HepG2 (cell line): Measurements from ENCODE around the gene ARHGAP26. TPM values are rescaled to one million over a fixed set of nuclear protein-coding genes. Genes with fewer than 3 reads are reported as not detected.

Experiments
- SIX1 ChIP-seq: sonication (generic); formaldehyde crosslinking; IDR thresholded peaks from 2 replicates; pipeline ENCODE4 v1.4.0; 2020; ENCODE audit warnings: missing genetic modification reagents, borderline replicate concordance
- TCF7L2 ChIP-seq: IDR thresholded peaks from 2 replicates; pipeline ENCODE4 v1.6.1; 2011; ENCODE audit warnings: mild to moderate bottlenecking, low read depth, low read length, moderate library complexity
- ZNF720 ChIP-seq: sonication (generic); formaldehyde crosslinking; IDR thresholded peaks from 2 replicates; pipeline ENCODE4 v1.4.0; 2020; ENCODE audit warnings: missing genetic modification reagents
- polyA plus RNA-seq, 8 experiments: library from polyadenylated mRNA; depleted of rRNA in 3 of 8; stranded (reverse) in 7 of 8; unstranded in 1 of 8; fragments of >200 nt; fragmentation: Illumina TruSeq in 4 of 8; extraction: Trizol in 4 of 8; gene quantifications; 2 replicates each; pipeline versions ENCODE4 v1.2.1 to v1.2.3, GENCODE V29; 2011 to 2016; ENCODE audit warnings: low read depth in 4 of 8, missing spikeins in 1 of 8, mixed read lengths in 1 of 8; ENCODE audit not compliant: insufficient read depth in 1 of 8
- total RNA-seq, 5 experiments: library from RNA; depleted of rRNA; stranded (reverse); fragments of >200 nt; fragmentation: Illumina TruSeq; extraction: Trizol; gene quantifications; 2 replicates each; pipeline ENCODE4 v1.2.3, GENCODE V29; 2016; ENCODE audit warnings: low read depth in 1 of 5
- TF ChIP-seq, protein P1 (sequence below): IDR thresholded peaks from 2 replicates; pipeline ENCODE4 v1.6.1; 2016; ENCODE audit warnings: low read depth, missing genetic modification reagents, missing compliant biosample characterization
- TF ChIP-seq, protein P2 (sequence below): sonication (generic); formaldehyde crosslinking; conservative IDR thresholded peaks from 2 replicates; pipeline ENCODE4 v1.8.0; 2022; ENCODE audit warnings: mild to moderate bottlenecking, moderate library complexity, missing genetic modification reagents

ARHGAP26 gene
- total and polyA plus RNA-seq, 2 of the 13 experiments (the other 11 are each of a cell fraction or from before 2014, with no cell fraction given) = 9.6 to 18.2 TPM

DNA sequence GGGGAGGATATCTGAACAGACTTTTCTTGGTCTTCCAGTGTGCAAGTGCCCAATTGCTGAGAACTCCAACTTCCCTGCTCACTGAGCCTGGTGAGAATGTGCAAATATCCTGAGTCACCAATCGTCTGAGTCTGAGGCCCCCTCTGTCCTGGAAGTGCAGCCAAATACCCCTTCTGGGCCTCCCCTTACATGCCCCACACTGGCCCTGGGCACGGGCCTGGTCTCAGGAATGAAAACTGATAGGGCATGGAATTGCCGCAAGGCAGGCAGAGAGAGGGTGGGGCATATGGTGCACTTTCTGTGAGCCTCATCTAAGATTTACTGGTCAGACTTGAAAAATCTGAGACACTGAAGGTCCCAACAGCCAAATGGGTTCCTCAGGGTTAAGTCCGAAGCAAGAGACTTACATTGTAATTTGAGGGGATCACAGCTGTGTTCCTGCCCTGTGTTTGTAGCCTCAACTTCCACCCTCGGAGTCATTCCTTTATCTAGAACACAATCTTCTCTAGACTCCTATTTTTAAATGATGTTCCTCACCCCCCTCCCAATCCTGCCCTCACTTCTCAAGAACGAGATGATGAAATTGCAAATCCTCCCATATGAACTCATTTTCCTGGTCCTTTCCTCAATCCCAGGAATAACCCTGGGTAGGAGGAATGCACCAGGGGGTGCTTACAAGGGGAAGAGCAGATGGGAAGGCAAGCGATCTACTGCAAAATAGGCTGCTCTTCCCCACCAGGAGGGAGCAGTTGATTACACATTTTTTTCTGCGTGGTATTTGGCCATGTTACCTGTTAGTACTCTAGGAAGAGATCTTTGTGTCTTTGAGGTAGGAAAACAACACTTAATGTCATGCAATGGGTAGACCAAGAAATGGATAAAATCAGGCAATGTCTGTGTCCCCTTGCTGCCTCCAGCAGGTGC lies 34.6 kb upstream of the ARHGAP26 start (continued):
- TF ChIP-seq, protein P1, sequence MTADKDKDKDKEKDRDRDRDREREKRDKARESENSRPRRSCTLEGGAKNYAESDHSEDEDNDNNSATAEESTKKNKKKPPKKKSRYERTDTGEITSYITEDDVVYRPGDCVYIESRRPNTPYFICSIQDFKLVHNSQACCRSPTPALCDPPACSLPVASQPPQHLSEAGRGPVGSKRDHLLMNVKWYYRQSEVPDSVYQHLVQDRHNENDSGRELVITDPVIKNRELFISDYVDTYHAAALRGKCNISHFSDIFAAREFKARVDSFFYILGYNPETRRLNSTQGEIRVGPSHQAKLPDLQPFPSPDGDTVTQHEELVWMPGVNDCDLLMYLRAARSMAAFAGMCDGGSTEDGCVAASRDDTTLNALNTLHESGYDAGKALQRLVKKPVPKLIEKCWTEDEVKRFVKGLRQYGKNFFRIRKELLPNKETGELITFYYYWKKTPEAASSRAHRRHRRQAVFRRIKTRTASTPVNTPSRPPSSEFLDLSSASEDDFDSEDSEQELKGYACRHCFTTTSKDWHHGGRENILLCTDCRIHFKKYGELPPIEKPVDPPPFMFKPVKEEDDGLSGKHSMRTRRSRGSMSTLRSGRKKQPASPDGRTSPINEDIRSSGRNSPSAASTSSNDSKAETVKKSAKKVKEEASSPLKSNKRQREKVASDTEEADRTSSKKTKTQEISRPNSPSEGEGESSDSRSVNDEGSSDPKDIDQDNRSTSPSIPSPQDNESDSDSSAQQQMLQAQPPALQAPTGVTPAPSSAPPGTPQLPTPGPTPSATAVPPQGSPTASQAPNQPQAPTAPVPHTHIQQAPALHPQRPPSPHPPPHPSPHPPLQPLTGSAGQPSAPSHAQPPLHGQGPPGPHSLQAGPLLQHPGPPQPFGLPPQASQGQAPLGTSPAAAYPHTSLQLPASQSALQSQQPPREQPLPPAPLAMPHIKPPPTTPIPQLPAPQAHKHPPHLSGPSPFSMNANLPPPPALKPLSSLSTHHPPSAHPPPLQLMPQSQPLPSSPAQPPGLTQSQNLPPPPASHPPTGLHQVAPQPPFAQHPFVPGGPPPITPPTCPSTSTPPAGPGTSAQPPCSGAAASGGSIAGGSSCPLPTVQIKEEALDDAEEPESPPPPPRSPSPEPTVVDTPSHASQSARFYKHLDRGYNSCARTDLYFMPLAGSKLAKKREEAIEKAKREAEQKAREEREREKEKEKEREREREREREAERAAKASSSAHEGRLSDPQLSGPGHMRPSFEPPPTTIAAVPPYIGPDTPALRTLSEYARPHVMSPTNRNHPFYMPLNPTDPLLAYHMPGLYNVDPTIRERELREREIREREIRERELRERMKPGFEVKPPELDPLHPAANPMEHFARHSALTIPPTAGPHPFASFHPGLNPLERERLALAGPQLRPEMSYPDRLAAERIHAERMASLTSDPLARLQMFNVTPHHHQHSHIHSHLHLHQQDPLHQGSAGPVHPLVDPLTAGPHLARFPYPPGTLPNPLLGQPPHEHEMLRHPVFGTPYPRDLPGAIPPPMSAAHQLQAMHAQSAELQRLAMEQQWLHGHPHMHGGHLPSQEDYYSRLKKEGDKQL (CRISPR knock-in tag) = no peak
- TF ChIP-seq SIX1 (CRISPR knock-in tag) = no peak
- TF ChIP-seq, protein P2, sequence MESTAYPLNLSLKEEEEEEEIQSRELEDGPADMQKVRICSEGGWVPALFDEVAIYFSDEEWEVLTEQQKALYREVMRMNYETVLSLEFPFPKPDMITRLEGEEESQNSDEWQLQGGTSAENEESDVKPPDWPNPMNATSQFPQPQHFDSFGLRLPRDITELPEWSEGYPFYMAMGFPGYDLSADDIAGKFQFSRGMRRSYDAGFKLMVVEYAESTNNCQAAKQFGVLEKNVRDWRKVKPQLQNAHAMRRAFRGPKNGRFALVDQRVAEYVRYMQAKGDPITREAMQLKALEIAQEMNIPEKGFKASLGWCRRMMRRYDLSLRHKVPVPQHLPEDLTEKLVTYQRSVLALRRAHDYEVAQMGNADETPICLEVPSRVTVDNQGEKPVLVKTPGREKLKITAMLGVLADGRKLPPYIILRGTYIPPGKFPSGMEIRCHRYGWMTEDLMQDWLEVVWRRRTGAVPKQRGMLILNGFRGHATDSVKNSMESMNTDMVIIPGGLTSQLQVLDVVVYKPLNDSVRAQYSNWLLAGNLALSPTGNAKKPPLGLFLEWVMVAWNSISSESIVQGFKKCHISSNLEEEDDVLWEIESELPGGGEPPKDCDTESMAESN = no peak
- no peak for TF ChIP-seq TCF7L2
- TF ChIP-seq ZNF720 (CRISPR knock-in tag) = no peak
